Pancreas (tissue), 10 donors: ENCODE data around the gene CLEC4G. TPM values are rescaled to one million over a fixed set of nuclear protein-coding genes. Genes with fewer than 3 reads are reported as not detected.

Experiments
- ATAC-seq, 4 donors: fragments of 200-7000 bp; cut with Tn5 transposase; one replicate each; pipeline versions ENCODE4 v1.8.0 to v1.9.1; 2020; ENCODE audit warnings: mild to moderate bottlenecking in 4 of 4, moderate library complexity in 4 of 4
- DNase-seq, 6 donors: peaks; one replicate each; pipeline ENCODE4 v3.0.0-alpha.2; 2020
- FAIRE-seq: peaks from 2 replicates; lab custom pipeline; 2012; peaks lifted over from hg19 to GRCh38; lab: Jason Lieb, UNC
- H3K27ac ChIP-seq, 4 donors: fragments of 200-600 bp; sonication (generic); 1 replicate in 3 of 4; 2 replicates in 1 of 4; pipeline versions ENCODE4 v1.5.0 to v1.8.0; 2020
- H3K27me3 ChIP-seq, 4 donors: fragments of 200-600 bp; one replicate each; pipeline ENCODE4 v1.8.0; 2021
- H3K36me3 ChIP-seq, 3 donors: fragments of 200-600 bp; sonication (generic) in 1 of 3; one replicate each; pipeline versions ENCODE4 v1.5.0 to v1.8.0; 2020 to 2021
- H3K4me1 ChIP-seq, 3 donors: fragments of 200-600 bp; one replicate each; pipeline ENCODE4 v1.8.0; 2021
- H3K4me3 ChIP-seq, 4 donors: fragments of 200-600 bp; sonication (generic) in 2 of 4; one replicate each; pipeline versions ENCODE4 v1.5.0 to v1.8.0; 2020 to 2021
- H3K9me3 ChIP-seq, 4 donors: fragments of 200-600 bp; one replicate each; pipeline ENCODE4 v1.8.0; 2021
- CTCF ChIP-seq, 4 donors: fragments of 200-600 bp; sonication (generic) in 3 of 4; IDR thresholded peaks; one replicate each; pipeline versions ENCODE4 v1.5.0 to v1.8.0; 2021; ENCODE audit warnings: antibody characterized with exemption in 4 of 4
- WGBS, 2 donors: extraction: QIAGEN DNeasy Blood & Tissue Kit; methylation state at CpG; one replicate each; pipeline ENCODE4 v1.1.7; 2013; 5-methylcytosine and 5-hydroxymethylcytosine counted together
- intact Hi-C, 3 donors: fragments of 100-400 bp; cut with DNase I; formaldehyde crosslinking; loops; one replicate each; pipeline versions ENCODE4 v1.11.1 to v1.14.2; 2022
- polyA plus RNA-seq, 2 donors: library from polyadenylated mRNA; stranded (reverse); fragments of 200-250 nt; gene quantifications; one replicate each; pipeline ENCODE4 v1.2.3, GENCODE V29; 2013
- total RNA-seq, 6 donors: library from RNA; stranded (reverse); fragmentation: NEBNext Ultra II Directional in 4 of 6; extraction: Animal tissue kit (Norgen Biotek cat#: 25700) in 4 of 6; gene quantifications; one replicate each; pipeline versions ENCODE4 v1.2.1 to v1.2.4, GENCODE V29; 2021 to 2023
- donor health status: healthy with polysubstance abuse.
- donor health status: DM: no; HTN: no; CAD: no; lungs with moderate emphysema.
- donor health status: DM: no; HTN: no; CAD: no.
- donor health status: control.
- donor health status: control.
- donor health status: Bipolar disorder and iron deficiency.
- donor health status: DM: yes; HTN: yes; CAD: no.
- donor health status: DM: no; HTN: no; CAD: no.
- donor health status: DM: no; HTN: no; CAD: no.
- donor health status: DM: yes; HTN: yes; CAD: no.

The CLEC4G gene, protein sequence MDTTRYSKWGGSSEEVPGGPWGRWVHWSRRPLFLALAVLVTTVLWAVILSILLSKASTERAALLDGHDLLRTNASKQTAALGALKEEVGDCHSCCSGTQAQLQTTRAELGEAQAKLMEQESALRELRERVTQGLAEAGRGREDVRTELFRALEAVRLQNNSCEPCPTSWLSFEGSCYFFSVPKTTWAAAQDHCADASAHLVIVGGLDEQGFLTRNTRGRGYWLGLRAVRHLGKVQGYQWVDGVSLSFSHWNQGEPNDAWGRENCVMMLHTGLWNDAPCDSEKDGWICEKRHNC
- 1 to 10 TPM in 1 of 6 donors, under 1 TPM in 2, not detected in 3; 0.16 to 1.1 (median 0.90) TPM for total RNA-seq
- under 1 TPM; 0.09 to 0.68 TPM for polyA plus RNA-seq

DNA sequence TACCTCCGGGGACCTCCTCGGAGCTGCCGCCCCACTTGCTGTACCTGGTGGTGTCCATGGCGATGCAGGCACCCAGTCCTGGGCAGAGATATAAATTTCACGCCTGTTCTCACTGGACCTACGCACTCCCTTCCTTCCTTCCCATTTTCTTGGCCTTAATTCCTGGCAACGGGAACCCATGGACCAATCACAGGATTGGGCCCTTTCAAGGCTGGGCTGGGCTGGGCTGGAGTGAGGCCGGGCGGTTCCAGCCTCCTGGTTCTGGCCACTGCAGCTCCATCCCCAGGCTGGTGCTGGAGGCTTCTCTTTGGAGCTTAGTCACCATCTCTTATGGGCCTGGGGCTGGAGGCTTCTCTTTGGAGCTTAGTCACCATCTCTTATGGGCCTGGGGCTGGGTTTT is at the start of gene CLEC4G:
TSS of gene CLEC4G (minus strand) at position 66 of the 400 bp plus-strand sequence. CDS start at position 58, 8 bp downstream.
- no peaks in the 10 kb centered on the region for H3K36me3 ChIP-seq
- no peak within 1 kb of the TSS for H3K4me3 ChIP-seq
- 50 to 51% methylated on average over 9 of the region's 9 CpGs for WGBS, 2 donors
- no peak for DNase-seq
- no peak for TF ChIP-seq CTCF (IDR thresholded peaks at IDR 0.05)
- no peak within 1 kb of the TSS for H3K27ac ChIP-seq
- FAIRE-seq = no peak
- H3K4me1 ChIP-seq = no peaks in the 10 kb centered on the region
- H3K27me3 ChIP-seq = peaks cover 0 to 18% (median 2%) of the 10 kb centered on the region in 4 donors
- ATAC-seq = no peak
- no peaks in the 10 kb centered on the region for H3K9me3 ChIP-seq
- intact Hi-C loops = loop anchor here in 1 of 3 donors (5.0 kb wide), 1 partner anchor 200 kb away; no protein-coding TSS in a partner anchor

DNA sequence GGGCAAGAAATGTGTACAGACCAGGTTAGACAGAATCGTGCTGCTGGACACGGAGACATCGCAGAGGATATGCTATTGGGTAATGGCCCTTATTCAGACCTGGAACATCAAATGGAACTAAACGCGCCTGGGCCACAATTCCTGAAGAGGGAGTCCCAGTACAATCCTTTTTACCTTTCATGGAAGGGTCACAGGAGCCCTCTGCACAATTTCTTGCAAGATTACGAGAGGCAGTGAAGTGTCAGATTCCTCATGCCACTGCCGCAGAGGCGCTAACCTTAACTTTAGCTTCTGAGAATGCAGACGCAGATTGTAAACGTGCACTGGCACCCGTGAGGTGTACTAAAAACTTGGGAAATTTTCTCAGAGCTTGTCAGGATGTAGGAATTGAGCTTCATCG is 49.2 kb upstream of the CLEC4G start:
- DNase-seq (no peak), ATAC-seq (no peak), FAIRE-seq (no peak)
- intact Hi-C loops = no loop called here
- H3K4me1 ChIP-seq = no peaks in the 10 kb centered on the region
- peaks cover 0 to 4% (median 1%) of the 10 kb centered on the region in 4 donors for H3K27me3 ChIP-seq
- no peaks in the 10 kb centered on the region for H3K36me3 ChIP-seq
- no peak overlapping the region for H3K4me3 ChIP-seq
- no peak overlapping the region for H3K27ac ChIP-seq
- TF ChIP-seq CTCF (IDR thresholded peaks at IDR 0.05) = no peak
- 34 to 45% methylated on average over 12 of the region's 12 CpGs for WGBS, 2 donors
- H3K9me3 ChIP-seq = no peaks in the 10 kb centered on the region

DNA sequence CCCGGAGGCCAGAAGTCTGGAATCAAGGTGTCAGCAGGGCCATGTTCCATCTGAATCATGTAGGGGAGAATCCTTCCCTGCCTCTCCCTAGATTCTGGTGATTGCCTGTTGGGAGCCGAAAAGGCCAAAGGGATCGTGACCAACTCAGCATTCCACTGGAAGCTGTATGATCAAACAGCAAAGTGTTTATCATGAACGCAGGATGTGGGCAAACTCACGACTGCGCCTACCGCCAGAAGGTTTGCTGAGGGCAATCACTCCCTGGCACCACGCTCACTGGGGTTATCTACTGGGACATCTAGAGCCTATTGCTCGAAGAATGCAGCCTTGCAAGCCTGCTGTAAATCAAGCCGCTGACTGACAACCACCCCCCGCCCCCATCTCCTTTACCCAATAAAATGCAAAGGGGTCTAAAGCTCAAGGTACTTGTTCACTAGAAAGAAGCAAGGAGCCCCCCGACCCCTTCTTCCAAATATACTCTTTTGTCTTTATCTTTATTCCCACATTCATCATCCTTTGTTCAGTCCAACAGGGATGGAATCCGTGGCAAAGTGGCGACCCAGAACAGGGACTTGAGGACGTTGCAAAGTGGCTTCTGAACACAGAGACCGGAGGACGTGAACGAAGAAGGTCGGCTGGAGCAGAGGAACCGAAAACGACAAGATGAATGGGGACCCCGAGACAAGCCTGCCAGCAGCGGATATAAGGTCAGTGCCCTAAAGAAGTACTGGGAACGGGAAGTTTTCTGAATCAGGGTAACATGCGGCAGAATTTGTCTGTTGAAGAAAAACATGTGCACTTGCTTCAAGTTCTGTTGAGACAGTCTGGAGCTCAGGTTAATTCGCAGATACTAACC is 47.9 kb upstream of the CLEC4G start:
- H3K27me3 ChIP-seq = no peaks in the 10 kb centered on the region
- H3K36me3 ChIP-seq = no peaks in the 10 kb centered on the region
- intact Hi-C loops = no loop called here
- FAIRE-seq (no peak), ATAC-seq (no peak), DNase-seq (no peak)
- no peaks in the 10 kb centered on the region for H3K9me3 ChIP-seq
- H3K4me3 ChIP-seq = no peak overlapping the region
- no peak for TF ChIP-seq CTCF (IDR thresholded peaks at IDR 0.05)
- 64 to 77% methylated on average over 26 of the region's 26 CpGs for WGBS, 2 donors
- no peak overlapping the region for H3K27ac ChIP-seq
- H3K4me1 ChIP-seq = no peaks in the 10 kb centered on the region

GRCh38 chr19:7778081-7778480 is 46.2 kb upstream of the CLEC4G start:
- ATAC-seq (peak in 1 of 4 donors; percentile 36), FAIRE-seq (no peak), DNase-seq (no peak)
- intact Hi-C loops = no loop called here
- H3K36me3 ChIP-seq = no peaks in the 10 kb centered on the region
- H3K4me3 ChIP-seq = no peak overlapping the region
- no peak overlapping the region for H3K27ac ChIP-seq
- no peaks in the 10 kb centered on the region for H3K4me1 ChIP-seq
- 50 to 53% methylated on average over 5 of the region's 5 CpGs for WGBS, 2 donors
- no peak for TF ChIP-seq CTCF (IDR thresholded peaks at IDR 0.05)
- no peaks in the 10 kb centered on the region for H3K9me3 ChIP-seq
- H3K27me3 ChIP-seq = no peaks in the 10 kb centered on the region
